Right kidney (tissue), 1 donor: ENCODE data around the gene VIT.
"Not testable (repeated sequence)": the region's sequence is repeated elsewhere in the genome, so short reads cannot be mapped to it uniquely, and the experiment has no call there.

Source experiments
- DNase-seq: peaks from one replicate; pipeline ENCODE4 v3.0.0-alpha.2; 2016

The VIT gene

DNA sequence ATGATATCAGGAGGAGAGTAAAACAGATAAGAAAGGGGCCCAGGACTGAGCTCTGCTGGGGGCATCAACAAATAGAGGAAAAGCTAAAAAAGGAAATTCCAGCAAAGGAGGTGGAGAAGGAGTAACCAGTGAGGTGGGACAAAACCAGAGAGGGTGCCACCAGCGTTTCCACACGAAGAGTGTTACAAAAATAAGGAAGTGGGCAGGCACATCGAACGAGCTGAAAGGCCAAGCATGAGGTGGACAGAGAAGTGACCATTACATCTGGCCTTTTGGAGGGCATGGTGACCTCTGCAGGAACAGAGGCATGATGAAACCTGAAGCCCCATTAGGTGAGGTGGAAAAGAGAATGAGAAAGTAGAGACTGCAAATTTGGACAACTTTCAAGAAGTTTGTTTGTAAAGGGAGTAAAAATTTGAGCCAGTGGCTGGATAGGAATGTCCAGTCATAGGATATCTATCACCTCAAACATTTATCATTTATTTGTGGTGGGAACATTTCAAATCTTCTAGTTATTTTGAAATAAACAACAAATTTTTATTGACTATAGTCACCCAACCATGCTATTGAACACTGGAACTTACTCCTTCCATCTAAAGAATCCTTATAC, 18.4 kb upstream of the VIT start:
- DNase-seq, result no peak

DNA sequence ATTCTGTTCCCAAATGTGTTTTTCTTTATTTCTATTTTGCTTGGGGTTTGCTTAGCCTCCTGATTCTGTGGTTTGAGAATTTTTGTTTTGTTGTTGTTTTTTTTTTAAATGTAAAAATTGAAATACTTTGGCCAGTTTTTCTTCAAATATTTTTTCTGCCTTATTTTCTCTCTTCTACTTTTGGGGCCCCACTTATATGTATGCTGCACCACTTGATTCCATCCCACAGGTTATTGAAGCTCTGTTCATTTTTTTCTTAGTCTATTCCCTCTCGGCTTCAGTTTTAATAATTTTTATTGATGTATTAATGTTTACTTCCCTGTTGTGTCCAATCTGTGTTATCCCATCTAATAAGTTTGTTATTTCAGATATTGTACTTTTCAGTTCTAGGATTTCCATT, 17.7 kb upstream of the VIT start:
- no peak for DNase-seq

DNA sequence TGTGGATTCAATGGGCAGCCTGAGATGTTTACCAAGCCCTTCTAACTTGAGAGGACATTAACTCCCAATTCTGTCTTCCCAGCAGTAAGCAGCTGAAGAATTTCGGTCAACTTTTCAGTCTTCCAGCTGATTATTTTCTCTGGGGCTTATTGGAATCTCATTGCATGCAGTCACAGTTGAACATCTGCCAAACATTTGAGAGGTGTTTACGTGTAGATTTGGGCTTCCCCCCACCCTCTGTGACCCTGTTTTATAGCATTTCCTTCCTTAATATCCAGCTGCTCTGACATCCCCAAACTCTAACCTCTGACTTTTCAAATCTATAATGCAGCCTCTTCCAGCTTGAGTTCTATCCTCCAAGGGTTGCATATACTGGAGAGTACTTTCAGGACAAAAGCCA, 16.5 kb upstream of the VIT start:
- DNase-seq, result no peak

DNA sequence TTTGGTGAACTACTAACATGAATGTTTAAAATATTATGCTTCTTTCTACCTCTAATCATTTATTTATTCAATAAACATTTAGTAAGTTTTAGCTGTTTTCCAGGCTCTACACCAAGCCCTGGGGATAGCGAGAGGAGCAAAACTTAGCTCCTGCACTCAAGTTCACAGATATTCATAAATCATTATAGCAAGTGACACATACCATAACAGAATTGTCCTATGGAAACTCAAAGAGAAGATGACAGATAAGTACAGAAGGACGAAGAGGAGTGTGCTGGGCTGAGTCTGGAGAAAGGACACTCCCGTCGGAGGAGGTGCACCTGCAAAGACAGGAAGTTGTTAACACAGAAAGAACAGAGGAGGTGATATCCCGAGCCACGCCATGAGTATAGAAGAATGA, 13.9 kb upstream of the VIT start:
- DNase-seq, result no peak

DNA sequence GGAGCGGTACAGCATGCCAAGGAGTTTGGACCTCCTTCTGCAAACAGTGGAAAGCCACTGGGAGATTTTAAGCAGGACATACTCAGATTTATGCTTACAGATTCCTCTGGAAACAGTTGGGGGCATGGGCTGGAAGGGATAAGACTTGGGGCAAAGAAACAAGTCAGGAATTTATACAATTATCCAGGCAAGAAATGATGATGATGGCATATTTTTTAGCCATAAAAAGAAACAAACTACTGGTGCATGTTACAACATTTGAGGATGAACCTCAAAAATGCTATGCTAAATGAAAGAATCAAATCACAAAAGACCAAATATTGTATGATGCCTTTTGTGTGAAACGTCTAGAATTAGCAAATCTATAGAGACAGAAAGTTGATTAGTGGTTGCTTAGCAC, 13.5 kb upstream of the VIT start:
- no peak for DNase-seq

DNA sequence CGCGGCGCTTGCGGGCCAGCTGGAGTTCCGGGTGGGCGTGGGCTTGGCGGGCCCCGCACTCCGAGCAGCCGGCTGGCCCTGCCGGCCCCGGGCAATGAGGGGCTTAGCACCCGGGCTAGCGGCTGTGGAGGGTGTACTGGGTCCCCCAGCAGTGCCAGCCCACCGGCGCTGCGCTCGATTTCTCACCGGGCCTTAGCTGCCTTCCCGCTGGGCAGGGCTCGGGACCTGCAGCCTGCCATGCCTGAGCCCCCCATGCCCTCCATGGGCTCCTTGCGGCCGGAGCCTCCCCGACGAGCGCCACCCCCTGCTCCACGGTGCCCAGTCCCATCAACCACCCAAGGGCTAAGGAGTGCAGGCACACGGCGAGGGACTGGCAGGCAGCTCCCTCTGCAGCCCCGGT, 8.2 kb upstream of the VIT start:
- not testable (repeated sequence) for DNase-seq

DNA sequence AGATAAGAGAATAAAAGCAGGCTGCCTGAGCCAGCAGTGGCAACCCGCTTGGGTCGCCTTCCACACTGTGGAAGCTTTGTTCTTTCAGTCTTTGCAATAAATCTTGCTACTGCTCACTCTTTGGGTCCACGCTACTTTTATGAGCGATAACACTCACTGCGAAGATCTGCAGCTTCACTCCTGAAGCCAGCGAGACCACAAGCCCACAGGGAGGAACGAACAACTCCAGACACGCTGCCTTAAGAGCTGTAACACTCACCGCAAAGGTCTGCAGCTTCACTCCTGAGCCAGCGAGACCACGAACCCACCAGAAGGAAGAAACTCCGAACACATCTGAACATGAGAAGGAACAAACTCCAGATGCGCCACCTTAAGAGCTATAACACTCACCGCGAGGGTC, 7.5 kb upstream of the VIT start:
- not testable (repeated sequence) for DNase-seq

DNA sequence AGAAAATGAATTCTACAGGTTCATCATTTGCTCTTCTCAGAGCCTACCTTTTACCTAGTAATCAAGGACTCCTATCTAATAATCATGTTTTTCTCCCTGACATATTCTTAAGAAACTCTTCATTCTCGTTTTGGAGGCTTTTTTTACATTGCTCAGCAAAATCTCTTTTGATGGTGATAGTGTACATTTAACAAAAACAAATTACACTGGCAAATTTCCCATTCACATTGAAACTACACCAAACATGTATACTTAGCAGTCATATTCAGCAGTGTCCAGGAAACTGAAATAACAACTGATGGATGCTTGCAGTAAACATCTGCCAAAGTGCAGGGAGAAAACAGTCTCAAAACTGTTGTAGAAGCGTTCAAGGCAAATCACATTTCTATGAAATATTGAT, 4.4 kb upstream of the VIT start:
- no peak for DNase-seq

DNA sequence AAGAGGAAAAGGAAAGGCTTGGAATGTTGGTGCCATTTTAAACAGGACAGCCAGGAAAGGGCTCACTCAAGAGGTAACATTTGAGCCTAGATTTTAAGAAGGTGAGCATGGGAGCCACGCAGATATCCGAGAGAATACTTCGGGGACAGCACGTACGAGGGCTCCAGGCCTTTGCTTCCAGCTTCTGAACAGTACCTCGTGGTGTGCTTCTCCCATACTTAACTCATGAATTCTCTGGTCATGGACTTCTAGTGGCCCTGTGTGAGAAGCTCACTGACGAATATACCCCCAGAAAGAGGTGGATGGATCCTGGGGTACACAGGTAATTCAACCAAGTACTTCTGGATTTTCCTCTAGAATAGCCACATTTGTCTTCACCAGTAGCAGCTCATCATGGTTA, 2.7 kb upstream of the VIT start:
- DNase-seq, result no peak

DNA sequence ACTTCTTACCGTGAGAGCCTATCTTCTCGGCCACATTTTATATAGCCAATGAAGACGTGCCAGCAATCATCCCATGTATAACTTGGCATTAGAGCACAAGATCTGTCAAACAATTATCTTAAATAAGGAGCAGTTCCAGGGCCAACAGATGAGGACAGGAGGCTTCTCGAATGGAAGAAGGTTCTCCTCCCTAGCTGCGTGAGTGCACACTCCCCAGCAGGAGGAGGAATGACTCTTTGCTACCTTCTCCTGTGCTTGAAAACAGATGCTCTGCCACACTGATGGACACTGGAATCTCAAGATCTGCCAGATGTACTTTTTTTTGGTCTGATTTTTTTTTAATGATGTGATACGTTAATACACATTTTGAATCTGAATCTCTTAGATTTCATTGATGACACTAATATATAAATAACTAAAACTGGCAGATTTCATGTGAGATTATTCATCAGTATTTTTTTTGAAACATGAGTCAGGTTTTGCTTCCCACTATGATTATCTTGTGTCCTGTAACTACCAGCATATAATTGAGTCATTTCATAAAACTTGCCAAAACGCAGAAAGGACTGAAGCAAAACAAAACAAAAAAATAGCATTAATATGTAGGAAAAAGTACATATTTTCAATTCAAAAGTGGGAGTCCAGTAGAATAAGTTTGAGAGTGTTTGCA, 626 bp upstream of the VIT start:
- no peak for DNase-seq

DNA sequence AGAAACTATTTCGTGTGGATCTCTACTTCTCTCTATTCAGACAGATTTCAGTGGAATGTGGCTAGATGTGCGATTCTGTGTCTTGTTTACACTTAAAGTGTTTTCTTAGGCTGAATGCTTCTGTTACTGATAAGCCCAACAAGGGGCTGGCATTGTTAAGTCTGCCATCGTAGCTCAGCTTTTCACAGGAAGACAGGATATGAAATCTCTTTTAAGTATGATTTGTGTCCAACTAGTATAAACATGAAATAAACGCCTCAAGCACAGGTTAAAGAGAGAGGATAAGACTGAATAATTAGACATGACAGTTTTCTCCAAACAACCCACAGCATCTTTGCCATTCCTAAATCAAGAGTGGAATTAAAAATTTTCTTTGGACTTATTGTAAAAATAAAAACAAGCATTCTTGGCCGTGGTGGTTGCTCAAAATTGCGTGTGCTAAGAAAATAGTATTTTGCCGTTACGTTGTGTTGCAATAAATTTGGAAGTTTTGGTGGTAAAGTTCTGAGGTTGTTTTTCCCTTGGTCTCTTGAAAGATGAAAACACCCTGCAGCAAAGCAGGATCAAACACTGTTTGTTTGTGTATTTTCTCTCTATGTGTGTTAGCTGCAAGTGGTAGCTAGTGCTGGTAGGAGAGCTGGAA, 1.0 kb downstream of the VIT start:
- no peak for DNase-seq

DNA sequence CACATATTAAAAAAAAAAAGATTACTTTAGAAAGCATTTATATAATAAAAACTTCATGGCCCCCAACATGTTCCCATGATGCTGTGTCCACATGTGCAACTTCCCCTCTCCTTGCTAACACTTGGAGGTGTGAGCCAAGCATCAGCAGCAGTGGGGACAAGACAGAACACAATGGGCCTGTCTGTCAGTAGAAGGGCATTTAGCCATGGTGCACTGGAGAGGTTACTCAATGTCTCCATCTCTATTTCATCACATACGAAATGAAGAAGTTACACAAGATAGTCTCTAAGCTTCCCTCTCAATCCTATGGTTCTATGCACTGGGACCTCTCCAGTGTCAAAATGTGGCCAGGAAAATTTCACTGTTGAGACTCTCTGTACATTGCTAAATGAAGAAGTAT, 2.5 kb downstream of the VIT start:
- DNase-seq, result no peak

DNA sequence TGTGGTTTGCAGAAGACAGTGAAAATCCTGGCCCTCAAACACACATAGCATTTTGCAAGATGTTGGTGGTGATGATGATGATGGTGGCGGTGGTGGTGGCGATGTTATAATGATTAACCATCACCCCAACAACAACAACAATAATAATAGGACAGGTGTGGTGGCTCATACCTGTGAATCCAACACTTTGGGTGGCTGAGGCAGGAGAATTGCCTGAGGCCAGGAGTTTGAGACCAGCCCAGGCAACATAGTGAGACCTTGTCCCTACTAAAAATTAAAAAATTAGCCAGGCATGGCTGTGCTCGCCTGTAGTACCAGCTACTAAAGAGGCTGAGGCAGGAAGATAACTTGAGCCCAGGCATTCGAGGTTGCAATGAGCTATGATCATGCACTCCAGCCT, 3.8 kb downstream of the VIT start:
- DNase-seq, result no peak

DNA sequence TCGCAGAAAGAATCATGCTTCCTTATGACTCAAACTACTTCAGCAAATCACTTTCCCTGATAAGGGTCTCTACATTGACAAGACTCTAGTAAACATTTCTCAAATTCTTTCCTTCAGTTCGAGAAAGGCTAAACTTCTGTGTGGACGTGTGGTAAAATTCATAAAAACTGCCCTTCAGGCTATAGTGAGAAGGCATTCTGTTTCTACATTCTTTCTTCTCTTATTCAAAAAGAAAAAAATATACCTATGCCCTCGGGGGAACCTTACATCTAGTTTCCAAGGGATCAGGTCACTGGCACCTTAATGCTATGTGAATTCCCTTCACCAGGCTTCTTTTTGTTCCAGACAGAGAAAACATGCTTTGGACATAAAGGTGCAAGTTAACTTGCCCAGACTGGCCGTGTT, 4.9 kb downstream of the VIT start:
- DNase-seq, result no peak

DNA sequence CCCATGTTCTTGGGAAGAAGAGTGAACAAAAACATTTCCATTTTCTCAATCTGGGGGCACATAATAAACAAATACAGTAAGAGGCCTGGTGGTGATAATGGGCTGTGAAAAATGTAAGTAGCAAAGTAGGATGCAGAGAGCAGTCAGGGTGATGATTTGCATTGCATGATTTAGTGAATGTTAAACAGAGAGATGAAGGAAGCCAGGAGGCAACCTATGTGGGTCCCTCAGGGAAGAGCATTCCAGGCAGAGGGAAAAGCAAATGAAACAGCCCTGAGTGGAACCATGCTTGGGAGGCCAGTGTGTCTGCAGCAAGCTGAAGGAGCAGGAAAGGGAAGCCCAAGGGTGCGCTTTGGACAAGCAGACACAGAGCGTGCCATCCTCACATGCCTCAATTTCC, 5.4 kb downstream of the VIT start:
- no peak for DNase-seq

DNA sequence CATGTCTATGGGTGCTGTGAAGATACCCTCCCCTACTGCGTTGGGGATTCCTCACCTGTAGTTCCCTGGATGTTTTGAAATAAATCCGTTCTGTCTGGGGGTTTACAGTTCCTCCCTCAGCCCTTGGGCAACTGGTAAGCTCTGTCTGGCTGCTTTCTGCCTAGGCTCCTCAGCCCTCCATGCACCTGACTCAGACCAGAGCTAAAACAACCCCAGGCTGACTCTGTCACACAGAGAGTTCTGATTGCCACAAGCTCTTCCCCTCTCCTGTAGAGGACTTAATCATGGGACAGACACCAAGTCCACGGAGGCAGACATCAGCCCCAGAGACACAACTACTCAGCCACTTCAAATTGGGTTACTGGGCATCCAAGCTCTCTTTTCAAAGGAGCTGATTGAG, 6.3 kb downstream of the VIT start:
- DNase-seq, result no peak

DNA sequence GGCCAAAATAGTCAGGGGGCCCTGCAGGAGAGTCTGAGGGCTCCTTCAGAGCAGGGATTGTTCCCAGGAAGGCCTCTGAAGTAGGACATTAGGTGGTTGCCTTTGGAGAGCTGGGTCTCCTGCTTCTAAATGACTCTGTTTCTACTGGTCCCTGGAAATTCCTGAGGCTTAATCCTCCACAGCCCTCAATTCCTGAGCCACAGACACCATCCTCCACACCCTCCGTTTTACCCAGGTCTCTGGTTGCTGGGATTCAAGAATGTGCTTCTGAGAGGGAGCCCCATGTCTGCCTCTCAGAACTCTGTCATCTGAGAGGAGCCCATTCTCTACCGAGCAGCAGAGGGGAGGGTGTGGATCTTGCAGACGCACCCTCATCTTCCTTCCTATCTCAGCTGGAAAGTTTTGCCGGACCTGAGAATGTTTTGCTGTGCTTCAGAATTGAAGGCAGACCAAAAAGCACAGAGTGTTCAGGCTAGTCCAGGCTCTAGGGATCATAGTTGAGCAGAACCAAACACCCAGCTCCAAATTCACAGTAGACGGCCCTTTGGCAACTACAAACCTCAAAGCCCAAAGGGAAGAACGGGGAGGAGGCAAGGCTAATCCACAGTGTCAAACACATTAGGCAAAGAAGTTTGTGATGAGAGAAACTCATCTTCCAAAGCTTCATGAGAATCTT, 8.1 kb downstream of the VIT start:
- no peak for DNase-seq

DNA sequence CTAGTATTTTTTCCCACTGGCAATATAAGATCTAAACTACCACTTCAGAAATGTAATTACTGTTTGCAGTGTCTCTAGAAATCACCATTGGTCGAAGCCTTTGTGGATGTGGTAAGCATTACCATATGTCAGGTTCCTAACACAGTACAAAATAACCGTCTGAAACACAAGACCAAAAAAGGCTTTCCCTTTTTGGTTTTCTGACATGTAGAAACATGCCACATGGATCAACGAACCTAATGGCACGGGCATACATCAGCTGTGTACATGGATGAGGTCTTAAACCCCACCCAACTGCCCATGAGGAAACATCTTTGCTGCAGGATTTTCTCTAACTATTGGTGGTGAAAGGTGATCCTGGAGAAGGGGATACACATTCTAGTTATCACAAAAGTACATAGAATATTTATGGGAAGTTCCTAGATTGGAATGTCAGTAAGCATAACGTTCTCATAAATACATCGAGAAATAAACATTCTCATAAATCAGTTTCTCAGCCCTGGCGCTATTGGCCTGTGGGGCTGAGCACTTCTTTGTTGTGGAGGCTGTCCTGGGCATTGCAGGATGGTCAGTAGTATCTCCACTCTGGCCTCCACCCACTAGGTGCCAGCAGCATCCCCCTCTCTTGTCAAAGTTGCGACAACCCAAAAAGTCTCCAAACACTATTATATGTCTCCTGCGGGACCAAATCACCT, 9.0 kb downstream of the VIT start:
- DNase-seq, result no peak

DNA sequence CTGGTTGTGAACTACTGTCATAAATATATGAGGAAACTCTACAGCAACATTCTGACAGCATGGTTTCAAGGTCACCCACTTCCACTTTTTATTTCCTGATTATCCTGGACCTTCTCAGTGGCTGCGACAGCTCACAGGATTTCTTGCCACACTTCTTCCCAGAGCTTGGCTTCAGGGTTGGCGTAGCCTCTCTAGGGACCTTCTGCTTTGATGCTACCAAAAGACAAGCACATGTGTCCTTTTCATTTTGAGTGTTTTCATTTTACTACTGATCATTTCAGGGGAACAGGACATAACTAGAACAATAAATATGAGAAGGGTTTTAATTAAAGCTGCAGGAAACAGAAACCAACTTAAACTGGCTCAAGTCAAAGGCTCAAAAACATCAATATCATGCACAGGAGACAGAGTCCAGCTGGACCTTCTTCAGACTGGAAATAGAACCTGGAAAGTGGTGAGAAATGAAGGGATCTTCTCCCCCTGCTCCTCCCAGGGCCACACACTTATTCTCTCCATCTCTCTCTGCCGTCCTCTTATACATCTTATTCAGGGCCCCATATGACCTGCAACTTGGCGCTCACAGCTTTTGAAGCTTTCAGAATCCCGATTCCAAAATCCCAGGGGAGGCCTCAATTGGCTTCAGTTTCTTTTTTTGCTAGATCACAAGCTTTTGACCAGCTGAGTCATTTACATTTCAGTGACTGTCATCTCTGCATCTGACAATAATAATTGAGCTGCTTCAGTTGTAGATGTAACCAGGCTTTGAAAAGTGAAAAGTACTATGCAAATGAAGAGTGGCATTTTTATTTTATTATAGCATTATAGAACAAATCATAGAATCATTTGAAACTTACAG, 9.7 kb downstream of the VIT start:
- no peak for DNase-seq

DNA sequence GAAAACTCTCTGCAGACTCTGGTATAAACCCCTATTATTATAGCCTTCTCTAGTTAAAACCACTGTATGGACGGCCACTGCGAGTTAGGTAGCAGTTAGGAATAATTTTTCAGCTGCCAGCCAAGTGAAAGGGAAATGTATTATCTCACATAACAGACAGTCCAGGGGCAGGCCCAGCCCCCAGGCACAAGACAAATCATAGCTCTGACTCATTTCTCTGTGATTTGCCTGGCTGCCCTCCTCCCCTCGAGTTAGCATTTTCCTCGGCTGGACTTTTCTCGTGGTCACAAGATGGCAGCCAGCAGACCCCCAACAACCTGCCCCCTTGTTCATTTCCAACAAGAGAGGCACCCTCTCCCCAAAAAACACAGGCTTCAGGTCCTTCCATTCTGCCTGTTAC, 10.5 kb downstream of the VIT start:
- DNase-seq, result no peak

DNA sequence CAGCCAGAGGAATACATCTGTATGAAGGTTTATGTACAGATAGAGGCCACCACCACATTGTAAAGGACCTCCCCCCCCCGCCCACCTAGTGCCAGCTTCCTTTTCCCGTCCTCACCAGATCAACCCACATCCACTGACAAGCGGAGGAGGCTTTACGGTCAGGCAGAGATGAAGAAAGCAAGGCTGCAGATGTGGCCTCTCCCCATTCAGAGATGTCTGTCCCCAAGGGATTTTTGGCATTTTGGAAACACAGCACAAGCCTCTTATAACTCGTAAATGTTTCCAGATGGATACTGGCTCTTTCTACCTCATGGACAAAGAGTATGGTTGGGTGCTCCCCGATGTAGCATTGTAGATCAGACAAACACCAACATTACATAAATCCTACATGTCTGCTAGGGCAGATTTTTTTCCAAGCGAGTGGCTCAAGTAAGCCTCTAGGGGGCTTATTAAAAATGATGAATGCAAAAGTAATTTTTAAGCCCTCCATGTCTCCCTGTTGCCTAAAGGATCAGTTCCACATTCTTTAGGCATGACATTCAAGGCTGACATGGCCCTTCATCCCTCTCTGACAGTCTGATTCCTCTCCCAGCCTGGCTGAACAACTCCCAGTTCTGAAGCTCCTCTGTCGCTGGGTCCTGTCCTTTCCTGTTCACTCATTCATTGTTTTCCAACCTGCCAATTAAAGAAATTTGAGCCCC, 11.7 kb downstream of the VIT start:
- no peak for DNase-seq
